ENCODE data around the gene MAGEB1. TPM values are rescaled to one million over a fixed set of nuclear protein-coding genes. Genes with fewer than 3 reads are reported as not detected.

The MAGEB1 gene
- total RNA-seq, 4 donors from 2014 or later = not detected

DNA sequence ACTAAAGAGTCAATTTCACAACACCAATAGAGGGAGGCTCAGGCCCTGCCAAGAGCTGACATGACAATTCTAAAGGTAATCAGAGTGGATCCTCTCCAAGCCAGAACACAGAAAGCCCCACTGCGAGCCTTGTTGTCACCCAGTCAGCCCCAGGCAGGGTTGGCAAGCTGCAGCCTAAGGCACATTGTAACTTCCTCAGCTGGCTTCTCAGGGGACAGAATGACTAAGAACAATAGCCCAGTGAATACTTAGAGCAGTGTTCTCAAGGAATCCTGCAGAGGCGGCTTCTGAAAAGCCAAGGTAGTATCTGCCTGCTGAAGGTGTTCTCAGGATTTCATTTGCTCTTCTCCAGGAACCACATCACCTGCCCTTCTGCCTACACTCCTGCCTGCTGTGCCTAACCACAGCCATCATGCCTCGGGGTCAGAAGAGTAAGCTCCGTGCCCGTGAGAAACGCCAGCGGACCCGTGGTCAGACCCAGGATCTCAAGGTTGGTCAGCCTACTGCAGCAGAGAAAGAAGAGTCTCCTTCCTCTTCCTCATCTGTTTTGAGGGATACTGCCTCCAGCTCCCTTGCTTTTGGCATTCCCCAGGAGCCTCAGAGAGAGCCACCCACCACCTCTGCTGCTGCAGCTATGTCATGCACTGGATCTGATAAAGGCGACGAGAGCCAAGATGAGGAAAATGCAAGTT lies 5.1 kb upstream of the MAGEB1 start, which contains the start of gene MAGEB4:
TSS of gene MAGEB4 (plus strand) at position 277 of the 692 bp plus-strand sequence. CDS start at position 413, 136 bp downstream.
- H3K27me3 ChIP-seq = no peaks in the 10 kb centered on the region
- WGBS, 2 donors = 90 to 96% methylated on average over 8 to 9 of the region's 10 CpGs
- no peak for DNase-seq
- no peaks in the 10 kb centered on the region for H3K36me3 ChIP-seq
- no peak for TF ChIP-seq POLR2A (IDR thresholded peaks at IDR 0.05)
- TF ChIP-seq, protein P1, sequence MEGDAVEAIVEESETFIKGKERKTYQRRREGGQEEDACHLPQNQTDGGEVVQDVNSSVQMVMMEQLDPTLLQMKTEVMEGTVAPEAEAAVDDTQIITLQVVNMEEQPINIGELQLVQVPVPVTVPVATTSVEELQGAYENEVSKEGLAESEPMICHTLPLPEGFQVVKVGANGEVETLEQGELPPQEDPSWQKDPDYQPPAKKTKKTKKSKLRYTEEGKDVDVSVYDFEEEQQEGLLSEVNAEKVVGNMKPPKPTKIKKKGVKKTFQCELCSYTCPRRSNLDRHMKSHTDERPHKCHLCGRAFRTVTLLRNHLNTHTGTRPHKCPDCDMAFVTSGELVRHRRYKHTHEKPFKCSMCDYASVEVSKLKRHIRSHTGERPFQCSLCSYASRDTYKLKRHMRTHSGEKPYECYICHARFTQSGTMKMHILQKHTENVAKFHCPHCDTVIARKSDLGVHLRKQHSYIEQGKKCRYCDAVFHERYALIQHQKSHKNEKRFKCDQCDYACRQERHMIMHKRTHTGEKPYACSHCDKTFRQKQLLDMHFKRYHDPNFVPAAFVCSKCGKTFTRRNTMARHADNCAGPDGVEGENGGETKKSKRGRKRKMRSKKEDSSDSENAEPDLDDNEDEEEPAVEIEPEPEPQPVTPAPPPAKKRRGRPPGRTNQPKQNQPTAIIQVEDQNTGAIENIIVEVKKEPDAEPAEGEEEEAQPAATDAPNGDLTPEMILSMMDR (IDR thresholded peaks at IDR 0.05) = no peak
- no peaks in the 10 kb centered on the region for H3K9me3 ChIP-seq
- intact Hi-C loops (cut with DNase I) = no loop called here
- no peak within 1 kb of the TSS for H3K4me3 ChIP-seq (replicated peaks in 1 of 3)
- no peak within 1 kb of the TSS for H3K27ac ChIP-seq
- H3K4me1 ChIP-seq = no peaks in the 10 kb centered on the region

DNA sequence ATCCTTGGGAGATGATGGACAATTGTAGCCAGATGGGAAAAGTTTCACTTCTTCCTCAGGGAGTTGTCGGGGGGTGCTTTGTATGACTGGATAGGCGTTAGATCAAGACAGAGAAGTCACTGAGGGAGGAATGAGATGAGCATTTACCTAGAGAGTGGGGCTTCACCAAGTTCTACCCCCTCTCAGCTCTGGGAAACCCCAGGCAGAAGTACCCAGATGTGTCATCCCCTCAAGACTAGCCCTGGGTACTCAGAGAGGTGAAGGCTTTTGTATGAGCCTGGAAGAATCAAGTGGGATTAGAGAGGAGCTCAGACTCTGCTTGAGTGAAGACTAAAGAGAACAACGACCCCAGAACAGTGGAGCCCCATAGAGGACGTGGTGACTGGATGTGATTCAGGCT lies 1.9 kb downstream of the MAGEB1 start:
- H3K27me3 ChIP-seq = no peaks in the 10 kb centered on the region
- H3K9me3 ChIP-seq = no peaks in the 10 kb centered on the region
- H3K36me3 ChIP-seq = no peaks in the 10 kb centered on the region
- WGBS, 2 donors = 71 to 78% methylated on average over 4 of the region's 4 CpGs
- TF ChIP-seq POLR2A (IDR thresholded peaks at IDR 0.05) = no peak
- TF ChIP-seq, protein P1 (IDR thresholded peaks at IDR 0.05) = no peak
- H3K4me1 ChIP-seq = no peaks in the 10 kb centered on the region
- no peak overlapping the region for H3K27ac ChIP-seq
- DNase-seq = no peak
- intact Hi-C loops (cut with DNase I) = no loop called here
- H3K4me3 ChIP-seq (replicated peaks in 1 of 3) = no peak overlapping the region

- Histone ChIP-seq H3K27ac (no peak overlapping the region), H3K4me3 (replicated peaks in 1 of 3) (no peak overlapping the region), H3K27me3 (no peaks in the 10 kb centered on the region), H3K36me3 (no peaks in the 10 kb centered on the region), H3K9me3 (no peaks in the 10 kb centered on the region), H3K4me1 (no peaks in the 10 kb centered on the region)
- TF ChIP-seq POLR2A (IDR thresholded peaks at IDR 0.05) = no peak
- TF ChIP-seq, protein P1 (IDR thresholded peaks at IDR 0.05) = no peak
- 83 to 92% methylated on average over 1 of the region's 1 CpG for WGBS, 2 donors
- DNase-seq = no peak
- intact Hi-C loops (cut with DNase I) = no loop called here
These were observed 6.3 kb downstream of the MAGEB1 start for GRCh38 chrX:30253257-30253656.

GRCh38 chrX:30259927-30260326 lies 13.0 kb downstream of the MAGEB1 start:
- intact Hi-C loops (cut with DNase I) = no loop called here
- TF ChIP-seq, protein P1 (IDR thresholded peaks at IDR 0.05) = no peak
- no peak for TF ChIP-seq POLR2A (IDR thresholded peaks at IDR 0.05)

GRCh38 chrX:30261012-30261411 lies 14.1 kb downstream of the MAGEB1 start:
- DNase-seq = no peak
- H3K36me3 ChIP-seq = no peaks in the 10 kb centered on the region
- no peak overlapping the region for H3K4me3 ChIP-seq (replicated peaks in 1 of 3)
- no peak overlapping the region for H3K27ac ChIP-seq
- intact Hi-C loops (cut with DNase I) = no loop called here
- H3K4me1 ChIP-seq = no peaks in the 10 kb centered on the region
- TF ChIP-seq, protein P1 (IDR thresholded peaks at IDR 0.05) = no peak
- no peak for TF ChIP-seq POLR2A (IDR thresholded peaks at IDR 0.05)
- no peaks in the 10 kb centered on the region for H3K27me3 ChIP-seq
- H3K9me3 ChIP-seq = no peaks in the 10 kb centered on the region

More at GRCh38 chrX:30259927-30260326, 13.0 kb downstream of the MAGEB1 start:
- Histone ChIP-seq H3K27ac (no peak overlapping the region), H3K4me1 (no peaks in the 10 kb centered on the region), H3K9me3 (no peaks in the 10 kb centered on the region), H3K27me3 (no peaks in the 10 kb centered on the region), H3K36me3 (no peaks in the 10 kb centered on the region), H3K4me3 (replicated peaks in 1 of 3) (no peak overlapping the region)
- WGBS, 2 donors = 81 to 83% methylated on average over 2 of the region's 2 CpGs
- DNase-seq = no peak
